H1 (cell line): ENCODE data around the gene YTHDF2. TPM values are rescaled to one million over a fixed set of nuclear protein-coding genes. Genes with fewer than 3 reads are reported as not detected.

ENCODE experiments used
- CTCF ChIA-PET: fragments of 300-600 bp; sonication (Branson Sonifier 250); formaldehyde crosslinking; loops from one replicate; lab custom pipeline; 2021; ENCODE audit not compliant: partially characterized antibody; lab: Charles Lee
- POLR2A ChIA-PET: fragments of 300-600 bp; sonication (Branson Sonifier 250); formaldehyde crosslinking; loops from one replicate; lab custom pipeline; 2021; ENCODE audit warnings: inconsistent platforms; ENCODE audit not compliant: partially characterized antibody; lab: Charles Lee
- DNase-seq, 2 experiments: peaks; one replicate each; pipeline versions ENCODE4 v3.0.0 to v3.0.0-alpha.2; 2010 to 2022; ENCODE audit warnings: low spot score in 2 of 2, low read depth in 1 of 2, mixed read lengths in 1 of 2
- FAIRE-seq: peaks from 2 replicates; lab custom pipeline; 2011; peaks lifted over from hg19 to GRCh38; lab: Jason Lieb, UNC
- H2AFZ ChIP-seq: 2 replicates; pipeline ENCODE4 v1.8.1; 2012; ENCODE audit warnings: low read length, inconsistent platforms
- H2AK5ac ChIP-seq: 2 replicates; pipeline ENCODE4 v1.6.1; 2013; ENCODE audit warnings: low read depth, low read length
- H2BK120ac ChIP-seq: replicated peaks from 2 replicates; pipeline ENCODE3; 2013; ENCODE audit warnings: low read depth, low read length, inconsistent platforms
- H2BK12ac ChIP-seq: 2 replicates; pipeline ENCODE4 v1.6.1; 2013; ENCODE audit warnings: low read depth, low read length
- H2BK15ac ChIP-seq: 2 replicates; pipeline ENCODE4 v1.6.1; 2013; ENCODE audit warnings: low read length
- H2BK20ac ChIP-seq: 2 replicates; pipeline ENCODE4 v1.6.1; 2013; ENCODE audit warnings: low read length
- H2BK5ac ChIP-seq: 2 replicates; pipeline ENCODE4 v1.6.1; 2013; ENCODE audit warnings: low read depth, low read length
- H3K14ac ChIP-seq: 2 replicates; pipeline ENCODE4 v1.6.1; 2013; ENCODE audit warnings: inconsistent platforms; ENCODE audit not compliant: insufficient read length
- H3K18ac ChIP-seq: 2 replicates; pipeline ENCODE4 v1.6.1; 2013; ENCODE audit warnings: low read length; ENCODE audit errors: extremely low read depth
- H3K23ac ChIP-seq: 2 replicates; pipeline ENCODE4 v1.6.1; 2013; ENCODE audit warnings: inconsistent platforms; ENCODE audit not compliant: insufficient read length
- H3K23me2 ChIP-seq: 2 replicates; pipeline ENCODE4 v1.6.1; 2013; ENCODE audit warnings: low read depth, low read length
- H3K27ac ChIP-seq: 2 replicates; pipeline ENCODE4 v1.6.1; 2011; ENCODE audit warnings: low read depth, low read length, inconsistent platforms
- H3K27me3 ChIP-seq, 4 experiments: replicated peaks in 1 of 4; 1 replicate in 1 of 4; 2 replicates in 3 of 4; pipeline versions ENCODE4 v1.6.1 to v1.8.1; 2011 to 2013; ENCODE audit warnings: low read length in 3 of 4, mild to moderate bottlenecking in 3 of 4, inconsistent platforms in 2 of 4, mixed read lengths in 2 of 4, moderate library complexity in 1 of 4; ENCODE audit not compliant: control insufficient read depth in 3 of 4, insufficient read depth in 3 of 4; ENCODE audit errors: extremely low read depth in 1 of 4
- H3K36me3 ChIP-seq, 4 experiments: 2 replicates each; pipeline versions ENCODE4 v1.6.1 to v1.8.1; 2011 to 2013; ENCODE audit warnings: mild to moderate bottlenecking in 4 of 4, low read length in 3 of 4, moderate library complexity in 2 of 4, control low read depth in 1 of 4, inconsistent platforms in 1 of 4; ENCODE audit not compliant: insufficient read depth in 4 of 4, control insufficient read depth in 2 of 4
- H3K4ac ChIP-seq: replicated peaks from 2 replicates; pipeline ENCODE3; 2013; ENCODE audit warnings: low read length, low read depth, mixed read lengths, inconsistent platforms; ENCODE audit not compliant: insufficient read length
- H3K4me1 ChIP-seq, 4 experiments: replicated peaks in 1 of 4; 1 replicate in 1 of 4; 2 replicates in 3 of 4; pipeline versions ENCODE4 v1.6.1 to v1.8.1; 2011 to 2013; ENCODE audit warnings: low read length in 3 of 4, inconsistent platforms in 2 of 4, mixed read lengths in 1 of 4; ENCODE audit not compliant: insufficient read depth in 4 of 4, control insufficient read depth in 3 of 4
- H3K4me2 ChIP-seq, 2 experiments: 2 replicates each; pipeline versions ENCODE4 v1.6.1 to v1.8.1; 2011 to 2013; ENCODE audit warnings: low read depth in 2 of 2, low read length in 2 of 2, control low read depth in 1 of 2, inconsistent platforms in 1 of 2, mild to moderate bottlenecking in 1 of 2; ENCODE audit not compliant: insufficient read depth in 1 of 2
- H3K4me3 ChIP-seq, 4 experiments: fragments of 200-600, 300-600 bp in 1 of 4; sonication (generic), shearing (Covaris generic), sonication (Bioruptor Twin) in 1 of 4; 2 replicates each; pipeline versions ENCODE4 v1.5.1 to v1.8.1; 2011 to 2016; ENCODE audit warnings: low read length in 4 of 4, low read depth in 3 of 4, control low read depth in 2 of 4, inconsistent platforms in 2 of 4, mild to moderate bottlenecking in 2 of 4, mixed read lengths in 1 of 4, moderate library complexity in 1 of 4; ENCODE audit not compliant: insufficient read depth in 2 of 4; ENCODE audit errors: extremely low read depth in 1 of 4
- H3K56ac ChIP-seq: replicated peaks from 2 replicates; pipeline ENCODE3; 2013; ENCODE audit warnings: low read depth, mild to moderate bottlenecking, mixed read lengths, low read length, inconsistent platforms; ENCODE audit not compliant: insufficient read length
- H3K79me1 ChIP-seq: 2 replicates; pipeline ENCODE4 v1.6.1; 2013; ENCODE audit warnings: low read depth, low read length, control low read depth
- H3K79me2 ChIP-seq, 2 experiments: 2 replicates each; pipeline versions ENCODE4 v1.6.1 to v1.8.1; 2012 to 2013; ENCODE audit warnings: low read length in 2 of 2, mild to moderate bottlenecking in 2 of 2, inconsistent platforms in 1 of 2; ENCODE audit not compliant: insufficient read depth in 2 of 2, control insufficient read depth in 1 of 2
- H3K9ac ChIP-seq, 4 experiments: replicated peaks in 1 of 4; 1 replicate in 1 of 4; 2 replicates in 3 of 4; pipeline versions ENCODE4 v1.6.1 to v1.8.1; 2011 to 2013; ENCODE audit warnings: low read depth in 3 of 4, low read length in 3 of 4, control low read depth in 2 of 4, mild to moderate bottlenecking in 2 of 4, moderate library complexity in 2 of 4, inconsistent platforms in 1 of 4; ENCODE audit errors: extremely low read depth in 1 of 4
- H3K9me3 ChIP-seq, 2 experiments: 2 replicates each; pipeline versions ENCODE4 v1.6.1 to v1.8.1; 2012 to 2013; ENCODE audit warnings: mild to moderate bottlenecking in 2 of 2, moderate library complexity in 2 of 2, control low read depth in 1 of 2, inconsistent platforms in 1 of 2, low read depth in 1 of 2, low read length in 1 of 2, mixed read lengths in 1 of 2; ENCODE audit not compliant: insufficient read depth in 2 of 2
- H4K20me1 ChIP-seq, 2 experiments: replicated peaks in 1 of 2; 2 replicates each; pipeline versions ENCODE3 to v1.8.1; 2011 to 2013; ENCODE audit warnings: inconsistent platforms in 2 of 2, low read length in 2 of 2, mild to moderate bottlenecking in 1 of 2; ENCODE audit not compliant: insufficient read depth in 2 of 2, control insufficient read depth in 1 of 2
- H4K5ac ChIP-seq: 2 replicates; pipeline ENCODE4 v1.6.1; 2013; ENCODE audit warnings: low read length, low read depth, mixed read lengths, inconsistent platforms; ENCODE audit not compliant: insufficient read length
- H4K8ac ChIP-seq: 2 replicates; pipeline ENCODE4 v1.8.0; 2013; ENCODE audit warnings: mild to moderate bottlenecking, moderate library complexity, low read length, inconsistent platforms; ENCODE audit not compliant: insufficient read depth; ENCODE audit errors: extremely low read depth
- H4K91ac ChIP-seq: replicated peaks from 2 replicates; pipeline ENCODE3; 2013; ENCODE audit warnings: low read length, mixed read lengths, inconsistent platforms; ENCODE audit not compliant: insufficient read length
- BCL11A ChIP-seq, 2 experiments: IDR thresholded peaks; one replicate each; pipeline ENCODE4 v1.6.1; 2011; ENCODE audit warnings: low read depth in 2 of 2, low read length in 2 of 2, mild to moderate bottlenecking in 2 of 2
- CBX8 ChIP-seq: fragments of 300-800, 300-1000 bp; sonication (generic); IDR thresholded peaks from 2 replicates; pipeline ENCODE4 v1.7.1; 2016; ENCODE audit warnings: low read depth, low read length, borderline replicate concordance
- CTBP2 ChIP-seq: IDR thresholded peaks from 2 replicates; pipeline ENCODE4 v1.7.0; 2011; ENCODE audit warnings: borderline replicate concordance, mild to moderate bottlenecking, moderate library complexity, mixed read lengths, low read length; ENCODE audit not compliant: insufficient read depth, insufficient read length
- EP300 ChIP-seq, 2 experiments: IDR thresholded peaks; 1 replicate in 1 of 2; 2 replicates in 1 of 2; pipeline ENCODE4 v1.6.1; 2011 to 2012; ENCODE audit warnings: low read depth in 2 of 2, low read length in 2 of 2, mild to moderate bottlenecking in 2 of 2, borderline replicate concordance in 1 of 2, inconsistent platforms in 1 of 2, moderate library complexity in 1 of 2
- HDAC2 ChIP-seq, 2 experiments: fragments of 300-600 bp in 1 of 2; sonication (generic) in 1 of 2; IDR thresholded peaks; 2 replicates each; pipeline ENCODE4 v1.6.1; 2011 to 2012; ENCODE audit warnings: low read depth in 2 of 2, low read length in 2 of 2, mild to moderate bottlenecking in 2 of 2, moderate library complexity in 2 of 2, borderline replicate concordance in 1 of 2, inconsistent platforms in 1 of 2
- KDM1A ChIP-seq: fragments of 200-600, 300-600 bp; sonication (generic); IDR thresholded peaks from 2 replicates; pipeline ENCODE4 v1.7.1; 2016; ENCODE audit warnings: mild to moderate bottlenecking, low read length, borderline replicate concordance
- RAD21 ChIP-seq, 2 experiments: IDR thresholded peaks in 1 of 2; conservative IDR thresholded peaks in 1 of 2; 2 replicates each; pipeline ENCODE4 v1.6.1; 2011; ENCODE audit warnings: low read depth in 2 of 2, low read length in 2 of 2, improper control_type of control experiment in 1 of 2, inconsistent platforms in 1 of 2, mild to moderate bottlenecking in 1 of 2, moderate library complexity in 1 of 2
- RXRA ChIP-seq: IDR thresholded peaks from 2 replicates; pipeline ENCODE4 v1.6.1; 2011; ENCODE audit warnings: low read depth, mild to moderate bottlenecking, low read length, moderate library complexity; ENCODE audit not compliant: insufficient read depth
- SAP30 ChIP-seq: fragments of 300-600 bp; sonication (generic); IDR thresholded peaks from 2 replicates; pipeline ENCODE4 v1.7.1; 2012; ENCODE audit warnings: low read length, moderate library complexity, mild to moderate bottlenecking, inconsistent platforms; ENCODE audit not compliant: insufficient read depth, insufficient replicate concordance
- SIRT6 ChIP-seq: IDR thresholded peaks from one replicate; pipeline ENCODE4 v1.7.1; 2012; ENCODE audit warnings: low read length, inconsistent platforms
- SP4 ChIP-seq: IDR thresholded peaks from 2 replicates; pipeline ENCODE4 v1.6.1; 2012; ENCODE audit warnings: low read length, inconsistent platforms
- SUZ12 ChIP-seq: fragments of 200-600 bp; sonication (generic); IDR thresholded peaks from 2 replicates; pipeline ENCODE4 v1.6.1; 2012; ENCODE audit warnings: mild to moderate bottlenecking, inconsistent platforms, low read length, moderate library complexity, mixed read lengths
- TEAD4 ChIP-seq: IDR thresholded peaks from 2 replicates; pipeline ENCODE4 v1.6.1; 2012; ENCODE audit warnings: low read depth, low read length, inconsistent platforms, mixed read lengths
- WGBS, 2 experiments: shearing (Covaris generic) in 1 of 2; methylation state at CpG; one replicate each; pipeline versions ENCODE4 v1.1.6 to v1.1.7; 2013 to 2015; ENCODE audit warnings: low lambda C conversion rate in 2 of 2, mixed read lengths in 2 of 2, inconsistent platforms in 1 of 2, low coverage in 1 of 2, missing lambda C conversion rate in 1 of 2; ENCODE audit not compliant: insufficient replicate concordance in 2 of 2, insufficient coverage in 1 of 2, insufficient read length in 1 of 2; ENCODE audit errors: extremely low coverage in 1 of 2, missing lambda C conversion rate in 1 of 2; 5-methylcytosine and 5-hydroxymethylcytosine counted together
- polyA plus RNA-seq, 7 experiments: library from polyadenylated mRNA; depleted of rRNA in 3 of 7; stranded (reverse) in 5 of 7; unstranded in 2 of 7; fragments of >200 nt in 5 of 7; fragments of 200-250 nt in 2 of 7; gene quantifications; 1 replicate in 5 of 7; 2 replicates in 1 of 7; 4 replicates in 1 of 7; pipeline versions ENCODE4 v1.2.1 to v1.2.3, GENCODE V29; 2011 to 2013; ENCODE audit warnings: missing spikeins in 2 of 7, mixed read lengths in 2 of 7
- total RNA-seq: library from RNA; stranded (reverse); fragmentation: NEBNext Ultra II Directional; extraction: Animal tissue kit (Norgen Biotek cat#: 25700); gene quantifications from 2 replicates; pipeline ENCODE4 v1.2.1, GENCODE V29; 2021

YTHDF2 gene
- total and polyA plus RNA-seq, 2 of the 8 experiments (the other 6 are each of a cell fraction or from before 2014, with no cell fraction given), result 128 to 164 TPM

GRCh38 chr1:28804071-28804470 is 67.3 kb downstream of the YTHDF2 start:
- POLR2A ChIA-PET, result interaction anchor here (1.6 kb wide), 1 partner anchor 13 kb away, joined by 4 read pairs; no protein-coding TSS in a partner anchor
- Histone ChIP-seq H3K27me3 (no peaks in the 10 kb centered on the region), H4K91ac (no peak overlapping the region), H2BK12ac (no peak overlapping the region), H2BK15ac (no peak overlapping the region), H2BK20ac (no peak overlapping the region), H2BK5ac (peak overlapping the region; percentile 46; the same call in 1 of the 2 replicates), H2AK5ac (no peak overlapping the region), H3K23me2 (no peaks in the 10 kb centered on the region), H3K36me3 (no peaks in the 10 kb centered on the region), H3K4ac (no peak overlapping the region), H3K79me1 (no peaks in the 10 kb centered on the region), H3K14ac (no peak overlapping the region), H3K4me3 (no peak overlapping the region), H4K5ac (no peak overlapping the region), H3K4me1 (peaks cover 0 to 3% (median 0%) of the 10 kb centered on the region in 4 experiments; a peak in 4 of 7 replicates), H2AFZ (no peak overlapping the region), H3K27ac (no peak overlapping the region), H3K18ac (no peak overlapping the region; the same call in 1 of the 2 replicates), H3K23ac (no peak overlapping the region), H4K8ac (no peak overlapping the region), H3K4me2 (no peak overlapping the region), H3K79me2 (no peaks in the 10 kb centered on the region), H2BK120ac (no peak overlapping the region), H4K20me1 (no peaks in the 10 kb centered on the region), H3K9ac (no peak overlapping the region), H3K9me3 (peaks cover 0 to 2% of the 10 kb centered on the region in 2 experiments; a peak in 2 of 4 replicates), H3K56ac (no peak overlapping the region)
- no peak for FAIRE-seq
- no peak for DNase-seq
- CTCF ChIA-PET, result interaction anchor here (1.2 to 2.6 kb wide), 5 partner anchors 8 to 73 kb away, joined by 3 to 16 read pairs (median 5); no protein-coding TSS in a partner anchor
- WGBS, 2 experiments, result 80% methylated on average over 3 of the region's 3 CpGs; no CpG with 5 or more reads in 1 of the 2 experiments
- TF ChIP-seq KDM1A (no peak), RAD21 (IDR thresholded peaks at IDR 0.05 in 1 of 2, conservative IDR thresholded peaks at IDR 0.05 in 1 of 2; ENCODE audit: low read depth in 2 of 2, low read length in 2 of 2) (no peak), TEAD4 (no peak), SP4 (no peak), RXRA (no peak), BCL11A (IDR thresholded peaks at IDR 0.05; ENCODE audit: low read depth in 2 of 2, low read length in 2 of 2) (no peak), CTBP2 (no peak), SAP30 (no peak), HDAC2 (IDR thresholded peaks at IDR 0.05; ENCODE audit: borderline replicate concordance in 1 of 2, low read depth in 2 of 2, low read length in 2 of 2) (no peak), EP300 (IDR thresholded peaks at IDR 0.05; ENCODE audit: borderline replicate concordance in 1 of 2, low read depth in 2 of 2, low read length in 2 of 2) (no peak), CBX8 (no peak), SUZ12 (no peak), SIRT6 (no peak)
